ENCODE results near the gene AHSA1. TPM values are rescaled to one million over a fixed set of nuclear protein-coding genes. Genes with fewer than 3 reads are reported as not detected.

Gene AHSA1
- total RNA-seq, 2 experiments from 2014 or later = 325 to 339 TPM

- Mint-ChIP-seq H3K27me3 (no peaks in the 10 kb centered on the region), H3K9me3 (no peaks in the 10 kb centered on the region), H3K4me3 (no peak overlapping the region), H3K27ac (no peak overlapping the region), H3K4me1 (ENCODE audit: low read depth) (no peaks in the 10 kb centered on the region), H3K36me3 (ENCODE audit: low read depth) (peaks cover 38% of the 10 kb centered on the region)
- CTCF ChIA-PET = interaction anchor here (3.2 kb wide), 1 partner anchor 10 kb away, joined by 12 read pairs; no protein-coding TSS in a partner anchor
- DNase-seq = no peak
- TF ChIP-seq CTCF (IDR thresholded peaks at IDR 0.05) = no peak
- no peak for ATAC-seq
- intact Hi-C loops (cut with micrococcal nuclease) = no loop called here
- POLR2A ChIA-PET = interaction anchor here (0.8 to 1.2 kb wide), 2 partner anchors 10 to 24 kb away, joined by 3 to 5 read pairs; no protein-coding TSS in a partner anchor
Observed at GRCh38 chr14:77469539-77469938, 11.6 kb downstream of the AHSA1 start.

- peaks cover 31% of the 10 kb centered on the region for H3K36me3 Mint-ChIP-seq (ENCODE audit: low read depth)
- no peak overlapping the region for H3K4me3 Mint-ChIP-seq
- DNase-seq (no peak), ATAC-seq (no peak)
- CTCF ChIA-PET = interaction anchor here (1.6 kb wide), 1 partner anchor 11 kb away, joined by 3 read pairs; no protein-coding TSS in a partner anchor
- POLR2A ChIA-PET = no interaction called here
- H3K9me3 Mint-ChIP-seq = no peaks in the 10 kb centered on the region
- intact Hi-C loops (cut with micrococcal nuclease) = no loop called here
- H3K27me3 Mint-ChIP-seq = no peaks in the 10 kb centered on the region
- no peaks in the 10 kb centered on the region for H3K4me1 Mint-ChIP-seq (ENCODE audit: low read depth)
- no peak for TF ChIP-seq CTCF (IDR thresholded peaks at IDR 0.05)
- no peak overlapping the region for H3K27ac Mint-ChIP-seq
Observed at GRCh38 chr14:77470224-77470870, 12.5 kb downstream of the AHSA1 start.

- POLR2A ChIA-PET = interaction anchor here (1.1 kb wide), 1 partner anchor 17 kb away, joined by 3 read pairs; the partner anchor contains the start of gene VIPAS39
- Mint-ChIP-seq H3K4me1 (ENCODE audit: low read depth) (no peaks in the 10 kb centered on the region), H3K27ac (no peak overlapping the region), H3K9me3 (no peaks in the 10 kb centered on the region), H3K27me3 (no peaks in the 10 kb centered on the region), H3K4me3 (no peak overlapping the region), H3K36me3 (ENCODE audit: low read depth) (peaks cover 6% of the 10 kb centered on the region)
- DNase-seq (no peak), ATAC-seq (no peak)
- TF ChIP-seq CTCF (IDR thresholded peaks at IDR 0.05) = no peak
- intact Hi-C loops (cut with micrococcal nuclease) = no loop called here
- CTCF ChIA-PET = no interaction called here
Observed at GRCh38 chr14:77473921-77474320, 16.0 kb downstream of the AHSA1 start.

GRCh38 chr14:77474479-77475177 is 16.7 kb downstream of the AHSA1 start:
- H3K27me3 Mint-ChIP-seq = no peaks in the 10 kb centered on the region
- H3K36me3 Mint-ChIP-seq (ENCODE audit: low read depth) = peaks cover 1% of the 10 kb centered on the region
- no peak for ATAC-seq
- DNase-seq = no peak
- ChIA-PET POLR2A (interaction anchor here (1.1 kb wide), 1 partner anchor 17 kb away, joined by 3 read pairs; the partner anchor contains the start of gene VIPAS39), CTCF (no interaction called here)
- H3K4me1 Mint-ChIP-seq (ENCODE audit: low read depth) = no peaks in the 10 kb centered on the region
- intact Hi-C loops (cut with micrococcal nuclease) = no loop called here
- H3K9me3 Mint-ChIP-seq = no peaks in the 10 kb centered on the region
- no peak overlapping the region for H3K27ac Mint-ChIP-seq
- TF ChIP-seq CTCF (IDR thresholded peaks at IDR 0.05) = no peak
- H3K4me3 Mint-ChIP-seq = no peak overlapping the region
